Germinal center (tissue), 1 donor: ENCODE data around the gene ART5.
"Not testable (repeated sequence)": the region's sequence is repeated elsewhere in the genome, so short reads cannot be mapped to it uniquely, and the experiment has no call there.

ENCODE experiments used
- DNase-seq: peaks from one replicate; pipeline ENCODE4 v3.0.0; 2012; ENCODE audit warnings: mixed read lengths, low spot score

ART5 gene

DNA sequence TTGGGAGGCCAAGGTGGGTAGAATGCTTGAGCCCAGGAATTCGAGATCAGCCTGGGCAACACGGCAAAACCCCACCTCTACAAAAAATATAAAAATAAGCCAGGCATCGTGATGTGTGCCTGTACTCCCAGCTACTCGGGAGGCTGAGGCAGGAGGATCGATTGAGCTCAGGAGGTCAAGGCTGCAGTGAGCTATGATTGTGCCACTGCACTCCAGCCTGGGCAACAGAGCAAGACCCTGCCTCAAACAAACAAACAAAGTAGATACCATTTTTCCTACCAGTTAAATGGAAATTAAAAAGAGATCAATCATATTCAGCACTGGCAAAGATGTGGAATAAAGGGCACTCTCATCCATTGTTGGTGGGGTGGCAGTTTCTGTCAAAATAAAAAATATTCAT is 15.5 kb upstream of the ART5 start:
- not testable (repeated sequence) for DNase-seq

DNA sequence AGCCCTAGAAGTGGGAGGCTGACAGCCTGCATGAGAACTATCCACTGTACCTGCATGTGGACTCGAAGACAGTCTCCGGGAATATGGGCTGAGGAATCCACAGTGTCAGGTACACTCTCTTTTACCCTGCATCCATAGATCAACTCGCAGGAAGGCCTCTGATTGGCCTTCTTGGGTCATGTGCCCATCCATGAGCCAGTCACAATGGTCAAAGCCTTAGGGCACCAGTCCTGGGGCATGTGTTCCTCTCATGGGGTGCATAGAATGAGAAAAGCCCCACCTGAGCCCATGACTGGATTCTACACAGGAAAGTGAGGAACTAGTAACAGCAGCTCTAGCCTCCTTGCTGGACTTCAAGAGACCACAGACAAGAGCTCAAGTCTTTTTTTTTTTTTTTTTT is 13.8 kb upstream of the ART5 start:
- DNase-seq = no peak

DNA sequence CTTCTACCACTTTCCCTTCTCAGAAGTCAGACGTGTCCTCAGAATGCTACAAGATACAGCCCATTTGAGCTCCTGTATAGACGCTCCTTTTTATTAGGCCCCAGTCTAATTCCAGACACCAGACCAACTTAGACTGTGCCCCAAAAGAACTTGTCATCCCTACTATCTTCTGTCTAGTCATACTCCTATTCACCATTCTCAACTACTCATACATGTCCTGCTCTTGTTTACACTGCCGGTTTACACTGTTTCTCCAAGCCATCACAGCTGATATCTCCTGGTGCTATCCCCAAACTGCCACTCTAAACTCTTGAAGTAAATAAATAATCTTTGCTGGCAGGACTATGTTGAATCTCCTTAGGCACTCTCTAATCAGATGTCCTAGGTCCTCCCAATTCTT is 10.7 kb upstream of the ART5 start:
- not testable (repeated sequence) for DNase-seq

DNA sequence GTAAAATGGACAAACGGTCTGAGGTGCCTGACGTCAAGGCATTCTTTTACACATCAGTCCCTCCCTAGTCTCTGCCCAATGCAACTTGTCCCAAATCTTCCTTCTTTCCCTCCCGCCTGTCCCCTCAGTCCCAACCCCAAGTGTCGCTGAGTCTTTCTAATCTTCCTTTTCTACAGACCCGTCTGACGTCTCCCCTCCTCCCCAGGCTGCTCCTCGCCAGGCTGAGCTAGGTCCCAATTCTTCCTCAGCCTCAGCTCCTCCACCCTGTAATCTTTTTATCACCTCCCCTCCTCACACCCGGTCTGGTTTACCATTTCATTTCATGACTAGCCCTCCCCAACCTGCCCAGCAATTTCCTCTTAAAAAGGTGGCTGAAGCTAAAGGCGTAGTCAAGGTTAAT is 7.6 kb upstream of the ART5 start:
- not testable (repeated sequence) for DNase-seq

DNA sequence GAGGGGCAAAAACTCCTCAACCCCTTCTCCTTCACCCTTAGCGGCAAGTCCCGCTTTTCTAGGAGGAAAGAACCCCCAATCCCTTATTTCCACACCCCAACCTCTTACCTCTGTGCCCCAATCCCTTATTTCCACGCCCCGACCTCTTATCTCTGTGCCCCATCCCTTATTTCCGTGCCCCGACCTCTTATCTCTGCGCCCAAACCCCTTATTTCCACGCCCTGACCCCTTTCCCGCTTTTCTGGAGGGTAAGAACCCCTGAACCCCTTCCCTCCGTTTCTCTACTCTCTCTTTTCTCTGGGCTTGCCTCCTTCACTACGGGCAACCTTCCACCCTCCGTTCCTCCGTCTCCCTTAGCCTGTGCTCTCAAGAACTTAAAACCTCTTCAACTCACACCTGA is 7.1 kb upstream of the ART5 start:
- not testable (repeated sequence) for DNase-seq

DNA sequence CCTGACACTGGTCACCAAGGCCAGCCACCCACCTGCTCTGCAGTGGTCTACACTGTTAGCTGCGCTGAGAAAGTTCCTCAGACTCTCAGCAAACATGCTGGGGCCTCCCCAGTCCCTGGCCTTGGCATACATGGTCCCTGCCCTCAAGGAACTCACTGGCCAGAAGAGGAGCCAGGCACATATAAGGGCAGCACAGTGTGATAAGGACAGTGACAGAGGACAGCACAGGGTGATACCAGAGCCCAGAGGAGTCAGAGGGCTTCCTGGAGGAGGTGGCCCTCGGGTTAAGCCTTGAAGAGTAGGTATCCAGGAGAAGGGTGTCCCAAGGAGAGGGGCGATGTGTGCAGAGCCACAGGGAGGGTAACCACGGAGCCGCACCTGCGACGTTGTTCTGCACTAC is 3.8 kb upstream of the ART5 start:
- no peak for DNase-seq

DNA sequence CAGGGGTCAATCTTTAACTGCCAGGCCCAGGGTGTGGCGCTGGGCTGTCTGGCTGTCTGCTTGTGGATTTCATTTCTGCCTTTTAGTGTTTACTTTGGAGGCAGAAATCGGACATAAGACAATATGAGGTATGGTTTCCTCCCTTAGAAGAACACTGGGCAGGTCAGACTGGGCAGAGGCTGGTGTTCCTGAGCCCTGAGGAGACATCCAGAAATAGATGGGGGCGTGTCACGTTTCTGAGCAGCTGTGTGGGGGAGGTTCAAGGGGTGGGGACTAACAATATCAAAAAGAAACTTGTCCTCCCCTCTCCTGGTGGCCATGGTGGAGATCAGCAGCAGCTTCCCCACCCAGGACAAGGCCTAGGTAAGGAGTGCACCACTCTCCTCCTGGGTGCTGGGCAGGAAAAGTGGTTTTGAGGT is 3.0 kb upstream of the ART5 start, which contains the start of gene ART1:
TSS of gene ART1 (plus strand) at position 312 of the 419 bp plus-strand sequence. CDS start 14,086 bp downstream, outside the sequence.
- no peak for DNase-seq

DNA sequence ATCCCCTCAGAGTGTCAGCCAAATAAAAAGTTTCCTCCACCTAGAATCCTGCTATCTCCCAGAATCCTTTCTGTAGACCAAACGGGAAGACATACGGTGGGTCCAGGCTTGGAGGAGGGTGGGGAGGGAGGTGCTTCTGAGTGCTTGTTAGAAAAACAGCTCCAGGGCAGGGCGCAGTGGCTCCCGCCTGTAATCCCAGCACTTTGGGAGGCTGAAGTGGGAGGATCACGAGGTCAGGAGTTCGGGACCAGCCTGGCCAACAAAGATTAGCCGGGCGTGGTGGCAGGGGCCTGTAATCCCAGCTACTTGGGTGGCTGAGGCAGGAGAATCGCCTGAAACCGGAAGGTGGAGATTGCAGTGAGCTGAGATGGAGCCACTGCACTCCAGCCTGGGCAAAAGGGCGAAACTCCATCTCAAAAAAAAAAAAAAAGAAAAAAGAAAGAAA is 1.3 kb upstream of the ART5 start:
- DNase-seq = not testable (repeated sequence)

DNA sequence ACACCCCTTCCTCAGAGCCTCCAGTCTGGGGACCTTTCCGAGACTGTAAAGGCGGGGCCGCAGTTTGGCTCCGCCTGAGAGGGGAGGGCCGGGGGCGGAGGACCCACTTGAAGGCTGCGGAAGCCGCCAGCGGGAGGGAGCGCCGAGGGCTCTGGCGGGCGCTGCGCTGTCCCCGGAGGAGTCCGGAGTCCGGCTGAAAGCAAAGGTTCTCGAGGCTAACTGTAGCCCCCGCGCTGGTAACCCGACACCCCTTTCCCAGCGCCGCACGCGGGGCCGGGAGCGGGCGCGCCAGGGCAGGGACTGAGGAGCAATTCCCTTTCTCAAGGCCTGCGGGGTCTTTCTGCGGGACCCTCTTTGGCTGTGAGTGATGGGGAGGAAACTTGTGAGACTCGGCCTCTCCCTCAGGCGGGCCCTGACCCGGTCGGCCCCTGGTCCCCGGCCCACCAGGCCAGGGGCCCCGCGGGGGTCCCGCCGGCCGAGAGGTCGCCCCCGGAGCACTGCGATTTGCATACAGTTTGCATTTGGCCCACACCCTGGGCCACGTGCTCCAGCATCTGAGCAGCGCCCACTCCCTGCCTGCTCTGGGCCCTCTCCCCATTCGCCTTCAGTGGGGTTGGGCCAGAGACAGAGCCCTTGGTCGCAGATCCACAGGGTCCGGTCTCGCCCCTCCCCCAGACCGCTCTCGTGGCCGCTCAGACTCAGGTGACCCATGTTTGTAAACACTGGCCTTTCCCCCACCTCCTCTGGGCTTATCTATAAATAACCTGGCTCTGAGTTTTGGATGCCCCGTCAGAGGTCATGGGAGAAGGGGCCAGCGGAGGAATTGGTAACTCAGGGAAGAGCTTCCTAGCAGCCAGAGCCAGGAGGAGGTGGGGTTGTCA is 519 bp upstream of the ART5 start:
- peak; percentile 53 for DNase-seq

DNA sequence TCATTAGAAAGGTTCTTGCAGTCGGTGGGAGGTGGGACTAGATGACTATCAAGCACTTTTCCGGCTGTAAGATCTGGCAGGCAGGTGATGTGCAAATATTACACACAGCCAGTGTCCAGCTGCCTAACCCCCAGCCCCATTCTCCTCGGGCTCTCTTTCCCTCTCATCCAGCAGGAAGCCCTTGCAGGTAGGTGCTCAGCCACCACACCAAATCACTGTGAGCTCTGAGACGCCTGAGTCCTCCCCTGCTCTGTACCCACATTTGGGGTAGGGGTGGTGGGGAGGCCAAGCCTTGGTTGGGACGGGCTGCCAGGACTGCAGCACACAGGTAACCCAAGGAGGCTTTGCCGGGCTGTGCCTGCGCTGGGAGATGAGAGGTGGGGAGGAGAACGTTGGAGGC is 601 bp downstream of the ART5 start:
- DNase-seq = no peak

DNA sequence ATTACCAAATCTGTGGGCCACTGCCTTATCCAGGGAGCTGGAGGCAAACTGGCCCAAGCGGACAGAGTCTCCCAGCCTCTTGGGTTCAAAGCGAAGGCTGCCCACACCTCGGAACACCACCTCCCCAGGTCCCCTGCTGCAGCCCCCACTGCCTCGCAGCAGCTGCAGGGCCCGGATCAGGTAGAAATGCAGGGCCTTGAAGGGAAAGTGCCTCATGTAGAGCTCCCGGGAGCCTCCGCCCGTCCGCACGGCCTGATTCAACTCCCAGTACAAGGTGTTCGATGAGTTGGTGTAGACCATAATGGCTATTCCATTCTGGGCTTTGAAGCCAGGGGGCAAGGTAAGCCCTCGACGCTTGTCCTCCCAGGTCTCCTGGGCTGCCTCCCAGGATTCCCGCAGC is 2.0 kb downstream of the ART5 start:
- DNase-seq = no peak

DNA sequence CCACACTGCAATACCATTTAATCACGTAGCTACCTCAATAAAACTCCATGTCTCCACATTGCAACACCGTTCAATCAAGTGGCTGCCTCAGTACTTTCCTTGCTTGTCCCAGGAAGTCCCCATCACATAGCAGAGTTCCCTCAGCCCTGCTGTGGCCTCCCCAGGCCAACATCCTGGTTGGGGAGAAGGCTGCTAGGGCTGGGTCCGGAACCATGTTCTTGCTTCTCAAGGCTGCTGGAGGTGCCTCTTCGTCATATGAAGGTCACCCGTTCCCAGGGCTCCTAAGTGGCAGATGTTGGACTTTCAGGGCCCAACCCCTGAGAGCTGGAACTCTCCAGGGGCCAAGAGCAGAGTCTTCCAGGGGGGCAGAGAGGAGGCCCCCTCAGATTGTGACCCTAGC is 3.3 kb downstream of the ART5 start:
- no peak for DNase-seq

DNA sequence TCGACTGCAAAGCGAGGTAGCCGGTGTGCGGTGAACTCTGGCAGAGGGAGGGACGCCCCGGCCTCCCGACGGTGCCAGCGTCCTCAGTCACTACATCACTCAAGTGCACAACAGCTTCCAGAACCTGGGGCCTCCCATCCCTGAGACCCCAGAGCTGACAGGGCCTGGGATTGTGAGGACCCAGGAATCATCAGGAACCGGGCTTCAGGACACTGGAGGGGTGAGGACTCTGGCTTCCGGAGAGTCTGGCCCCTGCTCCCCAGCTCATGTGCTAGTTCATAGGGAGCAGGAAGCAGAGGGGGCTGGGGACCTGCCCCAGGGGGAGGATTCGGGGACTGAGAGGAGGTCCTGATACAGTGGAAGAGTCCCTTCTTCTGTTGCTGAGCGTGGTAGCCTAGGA is 4.6 kb downstream of the ART5 start:
- DNase-seq = no peak

DNA sequence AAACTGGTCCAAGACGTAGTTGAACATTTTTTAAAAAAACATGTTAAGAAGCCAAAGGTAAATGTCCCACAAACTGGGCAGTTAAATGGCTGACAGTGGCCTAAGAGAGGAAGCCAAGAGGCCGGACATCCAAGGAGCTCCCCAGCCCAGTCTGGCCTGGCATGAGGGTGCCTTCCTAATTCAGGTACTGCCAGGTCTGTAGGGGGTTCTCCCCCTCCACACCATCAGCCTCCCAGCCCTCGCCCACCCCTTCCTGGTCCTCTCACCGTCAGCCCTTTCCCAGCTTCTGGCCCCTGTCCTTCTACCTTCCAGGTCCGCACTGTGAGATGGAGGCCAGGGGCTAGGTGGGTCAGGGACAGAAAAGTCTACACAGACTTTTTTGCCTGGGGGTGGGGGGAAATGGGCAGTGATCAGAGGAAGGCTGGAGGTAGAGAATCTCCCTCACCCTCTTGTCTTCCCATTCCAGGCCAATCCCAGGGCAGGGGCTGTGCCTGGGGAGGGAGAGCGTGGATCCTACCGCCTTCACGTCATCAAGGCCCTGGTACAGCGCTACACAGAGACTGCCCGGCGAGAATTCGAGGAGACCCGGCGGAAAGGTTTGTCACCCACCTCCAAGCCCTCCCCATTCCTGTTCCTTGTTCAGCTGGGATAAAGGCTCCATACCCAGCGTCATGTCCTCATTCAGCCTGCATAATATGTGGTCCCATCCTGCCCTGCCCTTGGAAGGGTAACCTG is 6.0 kb downstream of the ART5 start:
- DNase-seq = no peak

DNA sequence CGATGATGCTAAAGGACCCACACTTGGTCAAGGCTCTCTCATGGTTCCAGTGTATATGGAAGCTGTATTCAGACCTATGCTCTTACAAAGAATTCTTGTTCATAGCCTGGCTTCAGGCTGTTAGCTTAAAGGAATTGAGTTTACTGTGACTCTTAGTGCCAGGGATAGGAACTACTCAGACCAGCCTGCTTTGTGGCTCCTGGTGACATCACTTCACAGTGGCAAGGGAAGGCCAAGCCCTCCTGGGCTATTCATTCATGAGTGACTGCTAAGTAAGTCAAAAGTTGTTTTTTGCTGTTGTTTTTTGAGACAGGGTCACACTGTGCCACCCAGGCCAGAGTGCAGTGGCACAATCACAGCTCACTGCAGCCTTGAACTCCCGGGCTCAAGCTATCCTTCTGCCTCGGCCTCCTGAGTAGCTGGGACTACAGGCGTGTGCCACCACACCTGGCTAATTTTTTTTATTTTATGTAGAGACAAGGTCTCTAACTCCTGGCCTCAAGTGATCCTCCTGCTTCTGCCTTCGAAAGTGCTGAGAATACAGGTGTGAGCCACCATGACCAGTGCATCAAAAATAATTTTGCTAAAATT is 9.6 kb downstream of the ART5 start:
- no peak for DNase-seq

DNA sequence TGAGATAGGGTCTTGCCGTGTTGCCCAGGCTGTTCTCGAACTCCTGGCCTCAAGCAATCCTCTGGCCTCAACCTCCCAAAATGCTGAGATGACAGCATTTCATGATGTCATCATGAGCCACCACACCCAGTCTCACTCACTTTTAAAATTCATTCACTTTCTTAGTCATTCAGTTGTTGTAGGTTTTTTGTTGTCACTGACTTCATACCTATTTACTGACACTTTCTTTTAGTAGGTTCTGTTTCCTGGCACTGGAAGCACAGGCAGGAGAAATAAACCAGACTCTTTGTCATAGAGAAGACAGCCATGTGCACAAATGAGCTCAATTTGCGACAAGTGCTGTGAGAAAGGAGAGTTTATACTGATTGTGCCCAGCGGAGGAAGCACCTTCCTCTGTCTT is 10.5 kb downstream of the ART5 start:
- DNase-seq = no peak

DNA sequence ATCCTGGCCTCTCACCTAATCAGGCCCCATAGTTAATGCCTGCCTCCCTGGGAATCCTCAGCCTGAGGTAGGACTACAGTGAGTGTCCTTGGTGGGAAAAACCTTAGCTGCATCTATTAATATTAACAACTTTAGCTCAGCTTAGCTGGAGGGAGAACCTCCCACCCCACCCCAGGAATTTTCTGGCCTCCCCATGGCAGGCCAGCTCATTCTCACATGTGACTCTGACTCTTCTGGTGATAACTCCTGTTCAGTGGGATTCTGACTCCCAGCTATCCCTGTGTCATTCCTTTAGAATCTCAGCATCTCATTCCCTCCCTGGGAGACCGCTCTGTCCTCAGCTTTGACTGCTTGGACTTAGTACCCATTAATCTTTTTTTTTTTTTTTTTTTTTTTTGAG is 14.5 kb downstream of the ART5 start:
- DNase-seq = no peak

DNA sequence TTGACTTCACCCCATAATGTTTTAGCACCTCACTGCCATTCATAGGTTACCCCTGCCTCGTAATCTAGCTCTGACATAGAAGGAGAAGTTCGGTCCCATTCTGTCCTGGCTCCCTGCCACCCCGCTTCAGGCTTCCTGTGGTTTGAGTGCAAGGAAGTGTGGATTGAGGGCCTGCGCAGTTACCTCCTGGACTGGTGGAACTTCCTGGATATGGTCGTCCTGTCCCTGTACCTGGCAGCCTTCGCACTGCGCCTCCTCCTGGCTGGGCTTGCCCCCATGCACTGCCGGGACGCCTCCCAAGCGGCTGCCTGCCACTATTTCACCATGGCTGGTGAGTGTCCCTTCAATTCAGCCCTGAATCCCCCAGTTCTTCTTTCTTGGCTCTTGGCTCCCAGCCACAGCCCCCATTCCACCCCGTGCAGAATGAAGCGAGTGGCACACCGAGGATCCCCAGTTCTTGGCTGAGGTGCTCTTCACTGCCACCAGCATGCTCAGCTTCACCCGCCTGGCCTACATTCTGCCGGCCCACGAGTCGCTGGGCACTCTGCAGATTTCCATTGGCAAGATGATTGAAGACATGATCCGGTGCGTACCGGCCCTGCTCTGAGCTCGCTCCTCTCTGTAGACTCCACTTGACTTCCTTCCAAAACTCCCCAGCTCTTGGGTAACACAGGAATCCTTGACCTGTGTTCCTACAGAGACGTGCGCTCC is 15.4 kb downstream of the ART5 start:
- DNase-seq = no peak

DNA sequence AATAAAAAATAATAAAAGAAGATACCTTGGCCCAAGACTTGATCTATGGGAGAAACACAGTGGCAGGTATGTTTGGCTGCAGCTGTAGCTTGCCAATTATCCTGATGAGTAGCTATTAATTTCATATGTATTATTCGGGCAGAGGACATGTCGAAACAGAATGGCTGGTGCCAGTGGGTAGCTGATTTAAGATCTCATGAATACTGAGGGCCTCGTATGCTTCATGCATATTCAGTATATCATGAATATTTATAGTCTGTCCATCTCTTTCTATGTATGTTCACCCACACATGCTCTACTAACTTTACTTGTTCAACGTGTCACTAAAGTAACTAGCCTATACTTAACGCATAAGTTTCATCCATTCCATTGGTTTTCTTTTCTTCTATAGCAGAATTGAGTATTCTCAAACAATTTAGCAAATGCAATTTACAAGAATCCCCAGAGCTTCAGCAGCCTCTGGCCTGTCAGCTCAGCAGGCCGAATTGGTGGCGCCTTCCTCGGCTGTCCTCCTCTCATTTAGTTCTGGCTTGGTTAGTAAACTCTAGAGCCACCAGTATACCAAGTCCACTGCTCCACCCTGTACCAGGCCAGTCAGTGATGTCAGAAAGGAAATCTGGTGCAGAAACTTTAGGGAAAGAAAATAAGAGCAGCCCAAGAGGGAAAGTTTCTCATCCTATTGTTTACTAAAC is 17.9 kb downstream of the ART5 start:
- DNase-seq = no peak

DNA sequence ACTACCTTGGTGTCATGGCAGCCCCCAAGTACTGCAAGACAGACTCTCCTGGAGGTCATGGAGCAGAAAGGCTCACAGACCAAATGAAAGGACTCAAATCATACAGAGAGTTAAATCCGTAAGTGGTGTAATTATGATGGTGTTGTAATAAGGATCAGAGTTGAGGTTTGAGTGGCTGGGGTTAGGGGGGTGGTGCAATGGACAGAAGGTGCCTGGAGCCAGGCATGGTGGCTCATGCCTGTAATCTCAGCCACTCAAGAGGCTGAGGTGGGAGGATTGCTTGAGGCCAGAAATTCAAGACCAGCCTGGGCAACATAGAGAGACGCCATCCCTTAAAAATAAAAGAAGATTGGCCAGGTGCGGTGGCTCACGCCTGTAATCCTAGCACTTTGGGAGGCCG is 18.7 kb downstream of the ART5 start:
- no peak for DNase-seq

DNA sequence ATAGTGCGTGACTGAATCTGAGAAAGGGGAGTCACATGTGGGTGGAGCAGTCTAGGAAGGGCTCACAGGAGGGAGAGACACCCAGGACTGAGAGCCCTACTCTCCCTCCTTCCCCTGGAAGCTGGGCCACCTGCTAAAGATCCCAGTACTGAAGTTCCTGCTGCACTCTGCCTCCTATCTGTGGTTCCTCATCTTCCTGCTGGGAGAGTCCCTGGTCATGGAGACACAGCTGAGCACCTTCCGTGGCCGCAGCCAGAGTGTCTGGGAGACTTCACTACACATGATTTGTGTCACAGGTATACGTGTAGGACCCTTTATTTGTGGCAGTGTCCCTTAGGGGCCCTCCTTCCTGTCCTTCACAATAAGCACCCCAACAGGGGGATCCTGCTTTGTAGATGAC is 19.3 kb downstream of the ART5 start:
- DNase-seq = no peak

DNA sequence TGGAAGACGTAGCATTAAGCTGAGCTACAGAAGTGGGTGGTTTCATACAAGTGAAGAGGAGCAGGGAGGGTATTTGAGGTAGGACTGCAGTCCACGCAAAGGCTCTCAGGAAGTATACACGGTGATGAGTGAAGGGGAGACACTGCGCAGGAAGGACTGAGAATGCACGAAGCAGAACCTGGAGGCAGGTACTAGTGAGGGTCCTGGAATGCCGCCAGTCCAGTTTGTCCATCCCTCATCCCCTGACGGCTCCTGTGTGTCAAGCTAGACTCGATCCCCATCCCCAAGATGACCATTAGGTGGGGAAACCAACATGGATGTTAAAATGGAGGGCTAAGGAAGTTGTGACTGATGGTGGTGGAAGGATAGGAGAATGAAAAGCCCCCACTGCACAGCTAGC is 23.8 kb downstream of the ART5 start:
- no peak for DNase-seq
